Loucy (cell line): ENCODE data around the gene RS1.

Experiments
- EZH2phosphoT487 ChIP-seq: fragments of 200-600 bp; IDR thresholded peaks from 2 replicates; pipeline ENCODE4 v1.6.1; 2018; ENCODE audit warnings: antibody characterized with exemption, mild to moderate bottlenecking, moderate library complexity, borderline replicate concordance
- TF ChIP-seq, protein P1 (sequence below): fragments of 200-600 bp; sonication (generic); conservative IDR thresholded peaks from 2 replicates; pipeline ENCODE4 v1.5.1; 2014; ENCODE audit warnings: mild to moderate bottlenecking, antibody characterized with exemption, low read length

DNA sequence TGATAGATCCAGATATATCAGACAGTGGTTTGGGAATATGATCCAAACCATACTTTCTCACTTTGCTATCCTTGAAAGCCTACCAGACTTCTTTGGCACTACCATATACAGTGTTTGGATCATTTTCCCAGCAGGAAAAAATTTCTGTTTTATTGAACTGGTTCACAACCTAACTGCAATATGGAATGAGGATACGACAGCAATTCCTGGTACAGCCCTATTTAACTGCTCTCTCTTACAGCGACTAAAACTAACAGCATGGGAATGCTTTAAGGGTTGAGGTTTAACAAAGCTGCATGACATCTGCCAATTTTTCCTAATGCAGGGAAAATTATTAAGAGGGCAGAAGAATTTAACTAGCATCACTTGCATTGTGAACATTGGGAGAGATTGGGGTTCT, 47.3 kb downstream of the RS1 start:
- TF ChIP-seq, protein P1, sequence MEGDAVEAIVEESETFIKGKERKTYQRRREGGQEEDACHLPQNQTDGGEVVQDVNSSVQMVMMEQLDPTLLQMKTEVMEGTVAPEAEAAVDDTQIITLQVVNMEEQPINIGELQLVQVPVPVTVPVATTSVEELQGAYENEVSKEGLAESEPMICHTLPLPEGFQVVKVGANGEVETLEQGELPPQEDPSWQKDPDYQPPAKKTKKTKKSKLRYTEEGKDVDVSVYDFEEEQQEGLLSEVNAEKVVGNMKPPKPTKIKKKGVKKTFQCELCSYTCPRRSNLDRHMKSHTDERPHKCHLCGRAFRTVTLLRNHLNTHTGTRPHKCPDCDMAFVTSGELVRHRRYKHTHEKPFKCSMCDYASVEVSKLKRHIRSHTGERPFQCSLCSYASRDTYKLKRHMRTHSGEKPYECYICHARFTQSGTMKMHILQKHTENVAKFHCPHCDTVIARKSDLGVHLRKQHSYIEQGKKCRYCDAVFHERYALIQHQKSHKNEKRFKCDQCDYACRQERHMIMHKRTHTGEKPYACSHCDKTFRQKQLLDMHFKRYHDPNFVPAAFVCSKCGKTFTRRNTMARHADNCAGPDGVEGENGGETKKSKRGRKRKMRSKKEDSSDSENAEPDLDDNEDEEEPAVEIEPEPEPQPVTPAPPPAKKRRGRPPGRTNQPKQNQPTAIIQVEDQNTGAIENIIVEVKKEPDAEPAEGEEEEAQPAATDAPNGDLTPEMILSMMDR, result no peak
- no peak for TF ChIP-seq EZH2phosphoT487
